Measurements from ENCODE around the gene RGS6. TPM values are rescaled to one million over a fixed set of nuclear protein-coding genes. Genes with fewer than 3 reads are reported as not detected.

The RGS6 gene
- under 1 TPM; 0.14 to 0.53 TPM for total RNA-seq

GRCh38 chr14:71932229-71932981, at the start of gene RGS6:
TSS of gene RGS6 (plus strand) at chr14:71932429.

Small RNAs within 50 kb of the gene (microRNA-seq; reads per million reads assigned to microRNA genes)
- not detected for gene MIR7843 (ENCODE audit: borderline microRNAs expressed, borderline replicate concordance)
